Measurements from ENCODE around the gene LBHD1. TPM values are rescaled to one million over a fixed set of nuclear protein-coding genes. Genes with fewer than 3 reads are reported as not detected.
A peak's percentile ranks its signal among the peaks of the same experiment; 100 is the strongest.

The LBHD1 gene
- total and polyA plus RNA-seq, 5 donors: 3.2 to 7.3 (median 3.7) TPM

GRCh38 chr11:62614275-62614674, 57.8 kb downstream of the LBHD1 start:
- no peaks in the 10 kb centered on the region for H3K4me1 ChIP-seq (ENCODE audit: control insufficient read depth, insufficient read depth, low read length)
- no peaks in the 10 kb centered on the region for H3K27me3 ChIP-seq (ENCODE audit: control insufficient read depth, insufficient read depth)
- no peaks in the 10 kb centered on the region for H3K9me3 ChIP-seq (ENCODE audit: control insufficient read depth, low read length)
- H3K27ac ChIP-seq (ENCODE audit: low read length): no peak overlapping the region
- intact Hi-C loops (cut with DNase I): loop anchor here in 1 of 4 donors (5.0 kb wide), 1 partner anchor 78 kb away; no protein-coding TSS in a partner anchor
- ATAC-seq (no peak), DNase-seq (peak in 1 of 3 donors; percentile 56)
- no peak overlapping the region for H3K4me3 ChIP-seq (ENCODE audit: low read length)
- WGBS: 69% methylated on average over 8 of the region's 8 CpGs

DNA sequence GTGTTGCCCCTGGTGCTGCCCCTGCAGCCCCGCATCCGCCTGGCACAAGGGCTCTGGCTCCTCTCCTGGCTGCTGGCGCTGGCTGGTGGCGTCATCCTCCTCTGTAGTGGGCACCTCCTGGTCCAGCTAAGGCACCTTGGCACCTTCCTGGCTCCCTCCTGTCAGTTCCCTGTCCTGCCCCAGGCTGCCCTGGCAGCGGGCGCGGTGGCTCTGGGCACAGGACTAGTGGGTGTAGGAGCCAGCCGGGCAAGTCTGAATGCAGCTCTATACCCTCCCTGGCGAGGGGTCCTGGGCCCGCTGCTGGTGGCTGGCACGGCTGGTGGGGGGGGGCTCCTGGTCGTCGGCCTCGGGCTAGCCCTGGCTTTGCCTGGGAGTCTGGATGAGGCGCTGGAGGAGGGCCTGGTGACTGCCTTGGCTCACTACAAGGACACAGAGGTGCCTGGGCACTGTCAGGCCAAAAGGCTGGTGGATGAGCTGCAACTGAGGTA, 58.7 kb downstream of the LBHD1 start:
- no peaks in the 10 kb centered on the region for H3K9me3 ChIP-seq (ENCODE audit: control insufficient read depth, low read length)
- H3K4me3 ChIP-seq (ENCODE audit: low read length): no peak overlapping the region
- intact Hi-C loops (cut with DNase I): loop anchor here in 1 of 4 donors (5.0 kb wide), 1 partner anchor 79 kb away; no protein-coding TSS in a partner anchor
- no peaks in the 10 kb centered on the region for H3K27me3 ChIP-seq (ENCODE audit: control insufficient read depth, insufficient read depth)
- DNase-seq (peak in 1 of 3 donors; percentile 76), ATAC-seq (peak; percentile 5 to 6)
- peak overlapping the region; percentile 6 for H3K27ac ChIP-seq (ENCODE audit: low read length)
- H3K4me1 ChIP-seq (ENCODE audit: control insufficient read depth, insufficient read depth, low read length): no peaks in the 10 kb centered on the region
- 57% methylated on average over 15 of the region's 15 CpGs for WGBS

Other genes with a start within 250 kb of the LBHD1 start
- 100 to 1,000 TPM; 289 to 371 (median 320) TPM for gene AHNAK, start 125.5 kb downstream of the LBHD1 start, total RNA-seq
- 78.1 TPM for gene AHNAK, start 125.5 kb downstream of the LBHD1 start, polyA plus RNA-seq
- 1,000 to 10,000 TPM in 1 of 4 donors, 100 to 1,000 TPM in 3; 807 to 1,060 (median 897) TPM for gene EEF1G, start 98.4 kb downstream of the LBHD1 start, total RNA-seq
- gene EEF1G, start 98.4 kb downstream of the LBHD1 start, polyA plus RNA-seq: 770 TPM
- 10 to 100 TPM in 3 of 4 donors, 1 to 10 TPM in 1; 8.0 to 15.3 (median 11.5) TPM for gene TUT1, start 80.7 kb downstream of the LBHD1 start, total RNA-seq
- 10.7 TPM for gene TUT1, start 80.7 kb downstream of the LBHD1 start, polyA plus RNA-seq
- 10 to 100 TPM; 34.8 to 47.6 (median 38.3) TPM for gene MTA2, start 70.4 kb downstream of the LBHD1 start, total RNA-seq
- gene MTA2, start 70.4 kb downstream of the LBHD1 start, polyA plus RNA-seq: 24.1 TPM
- 10 to 100 TPM; 23.5 to 33.3 (median 26.7) TPM for gene EML3, start 59.5 kb downstream of the LBHD1 start, total RNA-seq
- 23.9 TPM for gene EML3, start 59.5 kb downstream of the LBHD1 start, polyA plus RNA-seq
- gene ROM1, start 59.0 kb downstream of the LBHD1 start, total RNA-seq: 1 to 10 TPM; 6.1 to 7.9 (median 6.6) TPM
- gene ROM1, start 59.0 kb downstream of the LBHD1 start, polyA plus RNA-seq: 7.9 TPM
- 10 to 100 TPM; 10.7 to 23.1 (median 16.7) TPM for gene B3GAT3, start 50.3 kb downstream of the LBHD1 start, total RNA-seq
- gene B3GAT3, start 50.3 kb downstream of the LBHD1 start, polyA plus RNA-seq: 18.7 TPM
- 100 to 1,000 TPM; 112 to 137 (median 122) TPM for gene GANAB, start 25.7 kb downstream of the LBHD1 start, total RNA-seq
- 66.5 TPM for gene GANAB, start 25.7 kb downstream of the LBHD1 start, polyA plus RNA-seq
- gene INTS5, start 19.0 kb downstream of the LBHD1 start, total RNA-seq: 10 to 100 TPM; 10.4 to 13.3 (median 11.8) TPM
- gene INTS5, start 19.0 kb downstream of the LBHD1 start, polyA plus RNA-seq: 6.1 TPM
- 10 to 100 TPM; 30.6 to 41.1 (median 35.2) TPM for gene C11orf98, start 7.1 kb downstream of the LBHD1 start, total RNA-seq
- 79.7 TPM for gene C11orf98, start 7.1 kb downstream of the LBHD1 start, polyA plus RNA-seq
- gene CSKMT, start 7.0 kb downstream of the LBHD1 start, total RNA-seq: 1 to 10 TPM; 6.6 to 9.5 (median 7.3) TPM
- gene CSKMT, start 7.0 kb downstream of the LBHD1 start, polyA plus RNA-seq: 5.2 TPM
- gene UQCC3, start 594 bp downstream of the LBHD1 start, total RNA-seq: 1 to 10 TPM; 5.2 to 8.6 (median 6.5) TPM
- 12.9 TPM for gene UQCC3, start 594 bp downstream of the LBHD1 start, polyA plus RNA-seq
- 10 to 100 TPM; 76.6 to 95.7 (median 83.6) TPM for gene UBXN1, start 6.8 kb upstream of the LBHD1 start, total RNA-seq
- gene UBXN1, start 6.8 kb upstream of the LBHD1 start, polyA plus RNA-seq: 101 TPM
- 1 to 10 TPM; 1.4 to 3.3 (median 2.3) TPM for gene LRRN4CL, start 17.3 kb upstream of the LBHD1 start, total RNA-seq
- 3.0 TPM for gene LRRN4CL, start 17.3 kb upstream of the LBHD1 start, polyA plus RNA-seq
- gene BSCL2, start 35.2 kb upstream of the LBHD1 start, total RNA-seq: 10 to 100 TPM; 20.0 to 27.6 (median 26.5) TPM
- 34.3 TPM for gene BSCL2, start 35.2 kb upstream of the LBHD1 start, polyA plus RNA-seq
- not detected for gene GNG3, start 35.4 kb upstream of the LBHD1 start, total RNA-seq
- 0.57 TPM for gene GNG3, start 35.4 kb upstream of the LBHD1 start, polyA plus RNA-seq
- gene HNRNPUL2, start 55.2 kb upstream of the LBHD1 start, total RNA-seq: 10 to 100 TPM; 29.3 to 37.2 (median 35.5) TPM
- gene HNRNPUL2, start 55.2 kb upstream of the LBHD1 start, polyA plus RNA-seq: 33.2 TPM
- gene TTC9C, start 56.2 kb upstream of the LBHD1 start, total RNA-seq: 10 to 100 TPM; 11.7 to 17.0 (median 14.6) TPM
- 18.4 TPM for gene TTC9C, start 56.2 kb upstream of the LBHD1 start, polyA plus RNA-seq
- gene ZBTB3, start 81.9 kb upstream of the LBHD1 start, total RNA-seq: 10 to 100 TPM in 2 of 4 donors, 1 to 10 TPM in 2; 7.8 to 14.5 (median 9.5) TPM
- gene ZBTB3, start 81.9 kb upstream of the LBHD1 start, polyA plus RNA-seq: 4.0 TPM
- 10 to 100 TPM; 34.4 to 43.3 (median 37.4) TPM for gene POLR2G, start 89.3 kb upstream of the LBHD1 start, total RNA-seq
- gene POLR2G, start 89.3 kb upstream of the LBHD1 start, polyA plus RNA-seq: 51.1 TPM
- gene TAF6L, start 99.1 kb upstream of the LBHD1 start, total RNA-seq: 10 to 100 TPM in 1 of 4 donors, 1 to 10 TPM in 3; 8.0 to 17.1 (median 9.6) TPM
- 10.4 TPM for gene TAF6L, start 99.1 kb upstream of the LBHD1 start, polyA plus RNA-seq
- gene TMEM179B, start 115.1 kb upstream of the LBHD1 start, total RNA-seq: 10 to 100 TPM; 19.2 to 21.8 (median 19.7) TPM
- gene TMEM179B, start 115.1 kb upstream of the LBHD1 start, polyA plus RNA-seq: 29.7 TPM
- 10 to 100 TPM; 12.7 to 17.2 (median 16.3) TPM for gene TMEM223, start 119.7 kb upstream of the LBHD1 start, total RNA-seq
- gene TMEM223, start 119.7 kb upstream of the LBHD1 start, polyA plus RNA-seq: 29.5 TPM
- 10 to 100 TPM; 40.3 to 56.4 (median 47.1) TPM for gene NXF1, start 133.2 kb upstream of the LBHD1 start, total RNA-seq
- 45.8 TPM for gene NXF1, start 133.2 kb upstream of the LBHD1 start, polyA plus RNA-seq
- 10 to 100 TPM; 20.1 to 27.8 (median 21.8) TPM for gene STX5, start 159.8 kb upstream of the LBHD1 start, total RNA-seq
- gene STX5, start 159.8 kb upstream of the LBHD1 start, polyA plus RNA-seq: 14.4 TPM
- gene TEX54, start 160.6 kb upstream of the LBHD1 start, total RNA-seq: not detected
- gene TEX54, start 160.6 kb upstream of the LBHD1 start, polyA plus RNA-seq: not detected
- gene WDR74, start 167.3 kb upstream of the LBHD1 start, total RNA-seq: 10 to 100 TPM; 24.8 to 28.7 (median 26.6) TPM
- gene WDR74, start 167.3 kb upstream of the LBHD1 start, polyA plus RNA-seq: 17.9 TPM
- 10 to 100 TPM; 40.2 to 64.1 (median 40.5) TPM for gene SLC3A2, start 208.6 kb upstream of the LBHD1 start, total RNA-seq
- 28.1 TPM for gene SLC3A2, start 208.6 kb upstream of the LBHD1 start, polyA plus RNA-seq
- under 1 TPM in 2 of 4 donors, not detected in 2; 0.09 to 0.24 TPM for gene CHRM1, start 249.1 kb upstream of the LBHD1 start, total RNA-seq
- 0.07 TPM for gene CHRM1, start 249.1 kb upstream of the LBHD1 start, polyA plus RNA-seq

Measured in right cardiac atrium (tissue), 5 donors.